ENCODE data around the gene TRIP12.

Gene TRIP12

DNA sequence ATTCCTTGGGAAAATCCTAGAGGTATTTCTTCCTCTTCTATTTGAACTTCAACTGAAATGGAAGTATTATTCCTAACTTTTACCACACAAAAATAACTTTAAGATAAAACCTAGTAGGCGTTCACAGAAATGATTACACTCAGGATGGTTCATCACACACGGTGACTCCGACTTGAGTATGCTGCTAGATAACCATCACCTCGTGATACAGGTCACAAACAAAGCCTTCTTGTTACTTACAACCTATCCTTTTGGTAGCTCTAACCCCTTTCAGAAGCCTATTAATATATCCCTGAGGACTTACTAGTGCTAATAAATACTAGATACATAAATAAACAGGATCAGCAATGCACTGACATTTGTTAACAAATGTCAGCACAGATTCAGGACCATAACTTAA lies 106.5 kb downstream of the TRIP12 start:
- H3K4me2 ChIP-seq (ENCODE audit: low read length), result no peak overlapping the region
- H3K27ac ChIP-seq (ENCODE audit: low read depth, low read length), result no peak overlapping the region
- no peaks in the 10 kb centered on the region for H3K27me3 ChIP-seq (ENCODE audit: control insufficient read depth, low read length)
- TF ChIP-seq, protein P1, sequence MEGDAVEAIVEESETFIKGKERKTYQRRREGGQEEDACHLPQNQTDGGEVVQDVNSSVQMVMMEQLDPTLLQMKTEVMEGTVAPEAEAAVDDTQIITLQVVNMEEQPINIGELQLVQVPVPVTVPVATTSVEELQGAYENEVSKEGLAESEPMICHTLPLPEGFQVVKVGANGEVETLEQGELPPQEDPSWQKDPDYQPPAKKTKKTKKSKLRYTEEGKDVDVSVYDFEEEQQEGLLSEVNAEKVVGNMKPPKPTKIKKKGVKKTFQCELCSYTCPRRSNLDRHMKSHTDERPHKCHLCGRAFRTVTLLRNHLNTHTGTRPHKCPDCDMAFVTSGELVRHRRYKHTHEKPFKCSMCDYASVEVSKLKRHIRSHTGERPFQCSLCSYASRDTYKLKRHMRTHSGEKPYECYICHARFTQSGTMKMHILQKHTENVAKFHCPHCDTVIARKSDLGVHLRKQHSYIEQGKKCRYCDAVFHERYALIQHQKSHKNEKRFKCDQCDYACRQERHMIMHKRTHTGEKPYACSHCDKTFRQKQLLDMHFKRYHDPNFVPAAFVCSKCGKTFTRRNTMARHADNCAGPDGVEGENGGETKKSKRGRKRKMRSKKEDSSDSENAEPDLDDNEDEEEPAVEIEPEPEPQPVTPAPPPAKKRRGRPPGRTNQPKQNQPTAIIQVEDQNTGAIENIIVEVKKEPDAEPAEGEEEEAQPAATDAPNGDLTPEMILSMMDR (IDR thresholded peaks at IDR 0.05; ENCODE audit: low read depth, low read length, poor library complexity, severe bottlenecking), result no peak
- no peaks in the 10 kb centered on the region for H3K9me2 ChIP-seq (replicated peaks; ENCODE audit: control insufficient read depth, low read length)
- H3F3A ChIP-seq (ENCODE audit: control insufficient read depth, insufficient read depth), result no peaks in the 10 kb centered on the region
- H4K20me1 ChIP-seq (ENCODE audit: control insufficient read depth, insufficient read depth, low read depth, low read length), result no peaks in the 10 kb centered on the region
- H3K36me3 ChIP-seq (ENCODE audit: control insufficient read depth, low read length), result peaks cover 47% of the 10 kb centered on the region
- H3K79me2 ChIP-seq (ENCODE audit: control insufficient read depth, low read length), result no peaks in the 10 kb centered on the region
- no peak overlapping the region for H3K4me3 ChIP-seq (ENCODE audit: low read length)
- H3K9me3 ChIP-seq (ENCODE audit: control insufficient read depth, insufficient read depth, low read length), result no peaks in the 10 kb centered on the region
- no peaks in the 10 kb centered on the region for H3K4me1 ChIP-seq (ENCODE audit: control insufficient read depth, low read length)

DNA sequence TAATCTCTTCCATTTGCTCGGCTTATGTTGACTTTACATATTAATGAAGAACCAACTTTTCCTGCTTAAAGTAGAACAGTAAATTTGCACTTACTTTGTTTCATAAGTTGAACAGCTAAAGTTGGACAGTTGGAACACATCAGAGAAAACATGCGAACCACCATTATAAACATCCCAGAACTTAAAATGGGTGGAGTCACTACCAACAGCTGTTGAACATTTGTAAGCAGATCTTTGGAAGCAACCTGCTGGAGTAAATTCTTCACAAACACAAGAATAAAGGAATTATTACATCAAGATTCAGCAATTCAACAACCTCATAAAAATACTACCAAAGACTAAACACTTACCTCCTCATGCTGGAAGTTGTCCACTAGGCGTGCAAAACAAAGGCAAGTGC lies 111.0 kb downstream of the TRIP12 start:
- no peak overlapping the region for H3K27ac ChIP-seq (ENCODE audit: low read depth, low read length)
- H3F3A ChIP-seq (ENCODE audit: control insufficient read depth, insufficient read depth), result no peaks in the 10 kb centered on the region
- H3K9me2 ChIP-seq (replicated peaks; ENCODE audit: control insufficient read depth, low read length), result no peaks in the 10 kb centered on the region
- no peaks in the 10 kb centered on the region for H3K27me3 ChIP-seq (ENCODE audit: control insufficient read depth, low read length)
- no peaks in the 10 kb centered on the region for H3K79me2 ChIP-seq (ENCODE audit: control insufficient read depth, low read length)
- no peak overlapping the region for H3K4me2 ChIP-seq (ENCODE audit: low read length)
- TF ChIP-seq, protein P1 (IDR thresholded peaks at IDR 0.05; ENCODE audit: low read depth, low read length, poor library complexity, severe bottlenecking), result no peak
- no peak for TF ChIP-seq EZH2phosphoT487 (IDR thresholded peaks at IDR 0.05; ENCODE audit: borderline replicate concordance, low read length)
- H3K9me3 ChIP-seq (ENCODE audit: control insufficient read depth, insufficient read depth, low read length), result no peaks in the 10 kb centered on the region
- no peaks in the 10 kb centered on the region for H4K20me1 ChIP-seq (ENCODE audit: control insufficient read depth, insufficient read depth, low read depth, low read length)
- peaks cover 66% of the 10 kb centered on the region for H3K36me3 ChIP-seq (ENCODE audit: control insufficient read depth, low read length)
- no peak overlapping the region for H3K4me3 ChIP-seq (ENCODE audit: low read length)
- H3K4me1 ChIP-seq (ENCODE audit: control insufficient read depth, low read length), result no peaks in the 10 kb centered on the region

DNA sequence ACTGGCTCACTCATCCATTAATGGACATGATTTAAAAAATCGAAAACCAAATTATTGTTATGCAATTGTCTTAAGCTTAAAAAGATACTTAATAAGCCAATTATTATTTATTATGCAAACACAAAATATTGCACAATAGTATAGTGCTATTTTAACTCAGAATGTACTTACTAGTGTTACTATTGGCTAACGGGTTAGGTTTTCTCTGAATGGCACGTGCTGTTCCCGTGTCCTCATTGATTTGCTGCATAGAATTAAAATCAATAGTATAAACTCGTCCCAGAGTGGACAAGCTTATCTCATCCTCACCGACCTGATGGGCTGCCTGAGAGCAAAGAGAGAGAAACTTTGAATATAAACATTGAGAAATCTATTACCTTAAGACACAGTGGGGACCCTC lies 116.2 kb downstream of the TRIP12 start:
- peaks cover 10% of the 10 kb centered on the region; the same call in 1 of the 2 replicates for H3F3A ChIP-seq (ENCODE audit: control insufficient read depth, insufficient read depth)
- no peaks in the 10 kb centered on the region for H3K9me2 ChIP-seq (replicated peaks; ENCODE audit: control insufficient read depth, low read length)
- H3K79me2 ChIP-seq (ENCODE audit: control insufficient read depth, low read length), result no peaks in the 10 kb centered on the region
- no peak overlapping the region for H3K4me2 ChIP-seq (ENCODE audit: low read length)
- no peak overlapping the region for H3K4me3 ChIP-seq (ENCODE audit: low read length)
- no peak overlapping the region for H3K27ac ChIP-seq (ENCODE audit: low read depth, low read length)
- no peaks in the 10 kb centered on the region for H3K27me3 ChIP-seq (ENCODE audit: control insufficient read depth, low read length)
- no peaks in the 10 kb centered on the region for H3K9me3 ChIP-seq (ENCODE audit: control insufficient read depth, insufficient read depth, low read length)
- TF ChIP-seq, protein P1 (IDR thresholded peaks at IDR 0.05; ENCODE audit: low read depth, low read length, poor library complexity, severe bottlenecking), result no peak
- no peak for TF ChIP-seq EZH2phosphoT487 (IDR thresholded peaks at IDR 0.05; ENCODE audit: borderline replicate concordance, low read length)
- H4K20me1 ChIP-seq (ENCODE audit: control insufficient read depth, insufficient read depth, low read depth, low read length), result no peaks in the 10 kb centered on the region
- H3K4me1 ChIP-seq (ENCODE audit: control insufficient read depth, low read length), result no peaks in the 10 kb centered on the region
- H3K36me3 ChIP-seq (ENCODE audit: control insufficient read depth, low read length), result peaks cover 74% of the 10 kb centered on the region

DNA sequence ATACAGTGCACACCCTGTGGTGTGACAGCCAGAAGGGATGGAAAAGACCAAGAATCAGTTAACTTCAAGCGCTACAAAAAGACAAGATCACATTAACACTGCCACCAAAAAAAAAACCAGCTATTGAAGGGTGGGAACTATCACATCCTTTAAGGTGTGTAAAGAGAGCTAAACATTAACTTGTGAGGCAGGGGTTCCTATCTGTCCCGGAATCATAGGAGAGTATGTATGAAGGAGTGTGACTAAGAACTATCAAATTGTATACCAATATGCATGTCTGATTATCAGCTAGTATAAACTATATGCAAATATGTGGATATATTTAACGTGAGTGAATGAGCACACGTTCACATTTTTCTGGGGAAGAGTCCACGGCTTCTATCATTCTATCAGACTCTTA lies 119.0 kb downstream of the TRIP12 start:
- Histone ChIP-seq H3K27me3 (ENCODE audit: control insufficient read depth, low read length) (no peaks in the 10 kb centered on the region), H3K27ac (ENCODE audit: low read depth, low read length) (no peak overlapping the region), H3K4me3 (ENCODE audit: low read length) (no peak overlapping the region), H3K36me3 (ENCODE audit: control insufficient read depth, low read length) (peaks cover 75% of the 10 kb centered on the region), H3K4me2 (ENCODE audit: low read length) (no peak overlapping the region), H3K79me2 (ENCODE audit: control insufficient read depth, low read length) (no peaks in the 10 kb centered on the region), H3K4me1 (ENCODE audit: control insufficient read depth, low read length) (no peaks in the 10 kb centered on the region), H3K9me3 (ENCODE audit: control insufficient read depth, insufficient read depth, low read length) (no peaks in the 10 kb centered on the region), H3K9me2 (replicated peaks; ENCODE audit: control insufficient read depth, low read length) (no peaks in the 10 kb centered on the region), H3F3A (ENCODE audit: control insufficient read depth, insufficient read depth) (peaks cover 10% of the 10 kb centered on the region; the same call in 1 of the 2 replicates), H4K20me1 (ENCODE audit: control insufficient read depth, insufficient read depth, low read depth, low read length) (no peaks in the 10 kb centered on the region)
- TF ChIP-seq EZH2phosphoT487 (IDR thresholded peaks at IDR 0.05; ENCODE audit: borderline replicate concordance, low read length), result no peak
- TF ChIP-seq, protein P1 (IDR thresholded peaks at IDR 0.05; ENCODE audit: low read depth, low read length, poor library complexity, severe bottlenecking), result no peak
